KMS-11 (cell line): ENCODE results near the gene KRABD2.

ENCODE experiments used
- H2AFZ ChIP-seq: fragments of 200-600 bp; sonication (generic); 2 replicates; pipeline ENCODE4 v1.6.1; 2016; ENCODE audit warnings: antibody characterized with exemption, mixed run types, low read depth
- H3K27ac ChIP-seq: fragments of 200-600 bp; sonication (generic); 2 replicates; pipeline ENCODE4 v1.6.1; 2016; ENCODE audit warnings: mild to moderate bottlenecking, mixed run types
- H3K27me3 ChIP-seq: fragments of 200-600 bp; sonication (generic); 2 replicates; pipeline ENCODE4 v1.6.1; 2017; ENCODE audit warnings: mild to moderate bottlenecking, low read depth, mixed run types, moderate library complexity; ENCODE audit not compliant: insufficient read depth
- H3K36me3 ChIP-seq: fragments of 200-600 bp; sonication (generic); 2 replicates; pipeline ENCODE4 v1.6.1; 2017; ENCODE audit warnings: mild to moderate bottlenecking, mixed run types; ENCODE audit not compliant: insufficient read depth
- H3K4me1 ChIP-seq: fragments of 200-600 bp; sonication (generic); 2 replicates; pipeline ENCODE4 v1.6.1; 2016; ENCODE audit warnings: mild to moderate bottlenecking, low read depth, mixed run types; ENCODE audit not compliant: poor library complexity, severe bottlenecking
- H3K4me2 ChIP-seq: fragments of 200-600 bp; sonication (generic); 2 replicates; pipeline ENCODE4 v1.7.0; 2016; ENCODE audit warnings: mild to moderate bottlenecking, mixed run types
- H3K4me3 ChIP-seq: fragments of 200-600 bp; sonication (generic); IDR thresholded peaks from 2 replicates; pipeline ENCODE4 v1.6.1; 2017; ENCODE audit warnings: low read depth, low read length, mixed read lengths; ENCODE audit not compliant: insufficient read depth
- H3K79me2 ChIP-seq: fragments of 200-600 bp; sonication (generic); 2 replicates; pipeline ENCODE4 v1.6.1; 2016; ENCODE audit warnings: low read depth, mixed run types; ENCODE audit not compliant: insufficient read depth
- H3K9ac ChIP-seq: fragments of 200-600 bp; sonication (generic); 2 replicates; pipeline ENCODE4 v1.6.1; 2016; ENCODE audit warnings: mild to moderate bottlenecking, mixed run types
- H4K20me1 ChIP-seq: fragments of 200-600 bp; sonication (generic); 2 replicates; pipeline ENCODE4 v1.6.1; 2016; ENCODE audit warnings: mild to moderate bottlenecking, mixed run types; ENCODE audit not compliant: insufficient read depth
- CTCF ChIP-seq: fragments of 200-600 bp; sonication (generic); conservative IDR thresholded peaks from 2 replicates; pipeline ENCODE4 v1.6.1; 2017; ENCODE audit warnings: low read depth, mild to moderate bottlenecking, antibody characterized with exemption, low read length, moderate library complexity, mixed read lengths

The KRABD2 gene

GRCh38 chr17:8372422-8372821, 4.1 kb downstream of the KRABD2 start:
- TF ChIP-seq CTCF, result no peak
- no peaks in the 10 kb centered on the region for H3K27me3 ChIP-seq
- H2AFZ ChIP-seq, result no peak overlapping the region
- H3K4me3 ChIP-seq, result no peak overlapping the region
- H3K9ac ChIP-seq, result no peak overlapping the region
- H3K27ac ChIP-seq, result no peak overlapping the region
- H3K36me3 ChIP-seq, result no peaks in the 10 kb centered on the region
- no peaks in the 10 kb centered on the region for H4K20me1 ChIP-seq
- no peaks in the 10 kb centered on the region for H3K4me1 ChIP-seq
- no peaks in the 10 kb centered on the region for H3K79me2 ChIP-seq
- H3K4me2 ChIP-seq, result no peak overlapping the region

GRCh38 chr17:8371786-8372185, 4.7 kb downstream of the KRABD2 start:
- Histone ChIP-seq H3K36me3 (no peaks in the 10 kb centered on the region), H3K79me2 (no peaks in the 10 kb centered on the region), H2AFZ (no peak overlapping the region), H3K27me3 (no peaks in the 10 kb centered on the region), H3K4me1 (no peaks in the 10 kb centered on the region), H3K4me3 (no peak overlapping the region), H3K27ac (no peak overlapping the region), H4K20me1 (no peaks in the 10 kb centered on the region), H3K4me2 (no peak overlapping the region), H3K9ac (no peak overlapping the region)
- TF ChIP-seq CTCF, result no peak

- no peaks in the 10 kb centered on the region for H3K36me3 ChIP-seq
- no peak overlapping the region for H3K4me2 ChIP-seq
Measured at GRCh38 chr17:8369944-8370343, 6.6 kb downstream of the KRABD2 start.

GRCh38 chr17:8368193-8368592, 8.3 kb downstream of the KRABD2 start:
- Histone ChIP-seq H3K4me1 (no peaks in the 10 kb centered on the region), H3K79me2 (no peaks in the 10 kb centered on the region), H3K36me3 (no peaks in the 10 kb centered on the region), H3K27me3 (no peaks in the 10 kb centered on the region), H4K20me1 (no peaks in the 10 kb centered on the region), H2AFZ (no peak overlapping the region), H3K27ac (no peak overlapping the region), H3K4me3 (no peak overlapping the region), H3K9ac (no peak overlapping the region), H3K4me2 (no peak overlapping the region)
- no peak for TF ChIP-seq CTCF

More at GRCh38 chr17:8369944-8370343, 6.6 kb downstream of the KRABD2 start:
- no peak overlapping the region for H3K4me3 ChIP-seq
- H2AFZ ChIP-seq, result no peak overlapping the region
- TF ChIP-seq CTCF, result no peak
- no peak overlapping the region for H3K9ac ChIP-seq
- H3K4me1 ChIP-seq, result no peaks in the 10 kb centered on the region
- H4K20me1 ChIP-seq, result no peaks in the 10 kb centered on the region
- no peak overlapping the region for H3K27ac ChIP-seq
- no peaks in the 10 kb centered on the region for H3K79me2 ChIP-seq
- H3K27me3 ChIP-seq, result no peaks in the 10 kb centered on the region
